ENCODE results near the gene SPRR2G. TPM values are rescaled to one million over a fixed set of nuclear protein-coding genes. Genes with fewer than 3 reads are reported as not detected.
"Not testable (repeated sequence)": the region's sequence is repeated elsewhere in the genome, so short reads cannot be mapped to it uniquely, and the experiment has no call there.

Gene SPRR2G
- total RNA-seq, 1 donor from 2014 or later = not detected

GRCh38 chr1:153141377-153141776, 9.3 kb downstream of the SPRR2G start:
- Histone ChIP-seq H3K36me3 (ENCODE audit: control insufficient read depth, insufficient read depth, low read length) (no peaks in the 10 kb centered on the region), H3K27me3 (ENCODE audit: control insufficient read depth, insufficient read depth, low read length) (no peaks in the 10 kb centered on the region), H3K4me3 (ENCODE audit: low read depth, low read length) (no peak overlapping the region)
- no peak for DNase-seq (ENCODE audit: low read depth)
- TF ChIP-seq CTCF (IDR thresholded peaks at IDR 0.05; ENCODE audit: insufficient read depth, low read length, poor library complexity, severe bottlenecking) = no peak

GRCh38 chr1:153140484-153140883, 10.2 kb downstream of the SPRR2G start:
- TF ChIP-seq CTCF (IDR thresholded peaks at IDR 0.05; ENCODE audit: insufficient read depth, low read length, poor library complexity, severe bottlenecking) = no peak
- Histone ChIP-seq H3K27me3 (ENCODE audit: control insufficient read depth, insufficient read depth, low read length) (no peaks in the 10 kb centered on the region), H3K36me3 (ENCODE audit: control insufficient read depth, insufficient read depth, low read length) (no peaks in the 10 kb centered on the region), H3K4me3 (ENCODE audit: low read depth, low read length) (no peak overlapping the region)
- DNase-seq (ENCODE audit: low read depth) = no peak

GRCh38 chr1:153133743-153134142, 16.9 kb downstream of the SPRR2G start:
- DNase-seq (ENCODE audit: low read depth) = no peak
- no peaks in the 10 kb centered on the region for H3K27me3 ChIP-seq (ENCODE audit: control insufficient read depth, insufficient read depth, low read length)
- TF ChIP-seq CTCF (IDR thresholded peaks at IDR 0.05; ENCODE audit: insufficient read depth, low read length, poor library complexity, severe bottlenecking) = no peak
- no peaks in the 10 kb centered on the region for H3K36me3 ChIP-seq (ENCODE audit: control insufficient read depth, insufficient read depth, low read length)
- no peak overlapping the region for H3K4me3 ChIP-seq (ENCODE audit: low read depth, low read length)

GRCh38 chr1:153133267-153133666, 17.4 kb downstream of the SPRR2G start:
- no peaks in the 10 kb centered on the region for H3K36me3 ChIP-seq (ENCODE audit: control insufficient read depth, insufficient read depth, low read length)
- no peak overlapping the region for H3K4me3 ChIP-seq (ENCODE audit: low read depth, low read length)
- no peak for DNase-seq (ENCODE audit: low read depth)
- H3K27me3 ChIP-seq (ENCODE audit: control insufficient read depth, insufficient read depth, low read length) = no peaks in the 10 kb centered on the region
- TF ChIP-seq CTCF (IDR thresholded peaks at IDR 0.05; ENCODE audit: insufficient read depth, low read length, poor library complexity, severe bottlenecking) = no peak

- H3K4me3 ChIP-seq (ENCODE audit: low read depth, low read length); H3K27me3 ChIP-seq (ENCODE audit: control insufficient read depth, insufficient read depth, low read length); H3K36me3 ChIP-seq (ENCODE audit: control insufficient read depth, insufficient read depth, low read length); DNase-seq (ENCODE audit: low read depth): not testable (repeated sequence)
Observed at GRCh38 chr1:153128688-153129087, 22.0 kb downstream of the SPRR2G start.

DNA sequence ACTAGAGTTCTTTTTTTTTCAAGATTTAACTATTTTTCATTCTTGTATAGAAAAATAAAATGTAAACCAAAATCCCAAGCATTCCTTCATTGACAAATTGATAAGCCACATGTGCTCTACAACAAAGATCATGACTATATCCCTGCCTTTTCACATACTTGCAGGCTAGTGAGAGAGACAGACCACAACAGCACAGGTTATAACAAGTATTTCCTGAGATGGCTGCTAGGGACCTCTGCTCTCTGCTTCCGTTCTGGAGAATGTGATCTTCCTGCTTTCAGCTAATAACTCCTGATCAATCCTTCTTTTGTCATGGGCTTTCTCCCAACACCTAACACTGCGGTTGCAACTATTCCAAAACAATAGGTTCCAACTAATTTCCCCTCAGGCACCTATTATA, 23.4 kb downstream of the SPRR2G start:
- TF ChIP-seq CTCF (IDR thresholded peaks at IDR 0.05; ENCODE audit: insufficient read depth, low read length, poor library complexity, severe bottlenecking) = no peak
- Histone ChIP-seq H3K27me3 (ENCODE audit: control insufficient read depth, insufficient read depth, low read length) (peaks cover 2% of the 10 kb centered on the region), H3K4me3 (ENCODE audit: low read depth, low read length) (no peak overlapping the region), H3K36me3 (ENCODE audit: control insufficient read depth, insufficient read depth, low read length) (no peaks in the 10 kb centered on the region)
- DNase-seq (ENCODE audit: low read depth) = no peak
